ENCODE measurements around the gene MT1M.

GRCh38 chr16:56645311-56645710 is 12.9 kb downstream of the MT1M start:
- TF ChIP-seq REST (IDR thresholded peaks at IDR 0.05; ENCODE audit: insufficient replicate concordance, low read depth), result no peak
- TF ChIP-seq CTCF (IDR thresholded peaks at IDR 0.05; ENCODE audit: insufficient read depth, low read length), result no peak

Measured in HL-60 (cell line).